IPS DF 4.7 (cell line): Measurements from ENCODE around the gene PLEKHO1.
"Not testable (repeated sequence)": the region's sequence is repeated elsewhere in the genome, so short reads cannot be mapped to it uniquely, and the experiment has no call there.

Experiments
- DNase-seq: peaks from one replicate; pipeline ENCODE4 v3.0.0-alpha.2; 2013; ENCODE audit warnings: low spot score; ENCODE audit errors: extremely low read depth

PLEKHO1 gene

DNA sequence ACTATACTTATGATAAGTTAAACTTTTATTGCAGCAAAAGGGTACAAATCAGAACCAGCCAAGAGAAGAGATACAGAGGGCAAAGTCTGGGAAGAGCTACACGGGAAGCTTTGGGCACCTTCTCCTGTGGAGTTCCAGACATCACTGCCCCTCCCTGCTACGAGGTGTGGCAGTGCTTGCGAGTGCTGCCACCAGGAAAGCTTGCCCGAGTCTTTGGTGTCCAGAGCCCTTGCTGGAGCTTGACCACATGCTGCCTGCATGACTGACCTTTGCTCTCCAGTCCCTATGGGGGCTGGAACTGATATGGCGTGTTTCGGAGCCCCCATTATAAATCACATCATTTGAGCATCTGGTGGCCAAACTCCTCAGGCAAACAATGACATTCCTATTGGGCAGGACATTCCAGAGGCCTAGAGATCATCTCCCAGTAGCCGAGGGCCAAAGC, 23.4 kb downstream of the PLEKHO1 start:
- no peak for DNase-seq

DNA sequence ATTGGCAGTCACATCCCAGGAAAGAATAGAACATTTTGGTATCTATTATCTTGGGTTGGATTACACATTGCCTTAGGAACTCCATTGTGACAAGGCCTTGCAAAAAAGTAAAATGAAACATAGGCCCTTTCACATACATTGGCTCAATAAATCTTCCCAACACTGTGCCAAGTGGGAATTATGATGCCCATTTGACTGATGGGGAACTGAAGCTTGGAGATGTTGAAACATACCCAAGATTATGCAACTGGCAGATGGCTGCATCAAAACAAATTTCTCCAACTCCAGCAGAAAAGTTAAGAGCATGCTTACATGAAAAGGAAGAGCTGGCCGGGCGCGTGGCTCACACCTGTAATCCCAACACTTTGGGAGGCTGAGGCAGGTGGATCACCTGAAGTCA, 26.9 kb downstream of the PLEKHO1 start:
- DNase-seq = no peak

DNA sequence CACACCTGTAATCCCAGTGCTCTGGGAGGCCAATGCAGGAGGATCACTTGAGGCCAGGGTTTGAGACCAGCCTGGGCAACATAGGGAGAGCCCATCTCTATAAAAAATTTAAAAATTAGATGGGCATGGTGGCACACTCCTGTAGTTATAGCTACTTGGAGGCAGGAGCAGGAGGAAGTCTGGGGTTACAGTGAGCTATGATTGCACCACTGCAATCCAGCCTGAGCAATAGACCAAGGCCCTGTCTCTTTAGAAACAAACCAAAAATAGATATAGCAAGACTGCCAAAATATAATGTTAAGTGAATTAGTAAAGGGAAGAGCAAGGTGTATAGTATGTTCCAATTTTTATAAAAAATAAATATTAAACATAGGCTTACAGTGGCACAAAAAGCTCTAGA, 28.8 kb downstream of the PLEKHO1 start:
- DNase-seq = no peak

DNA sequence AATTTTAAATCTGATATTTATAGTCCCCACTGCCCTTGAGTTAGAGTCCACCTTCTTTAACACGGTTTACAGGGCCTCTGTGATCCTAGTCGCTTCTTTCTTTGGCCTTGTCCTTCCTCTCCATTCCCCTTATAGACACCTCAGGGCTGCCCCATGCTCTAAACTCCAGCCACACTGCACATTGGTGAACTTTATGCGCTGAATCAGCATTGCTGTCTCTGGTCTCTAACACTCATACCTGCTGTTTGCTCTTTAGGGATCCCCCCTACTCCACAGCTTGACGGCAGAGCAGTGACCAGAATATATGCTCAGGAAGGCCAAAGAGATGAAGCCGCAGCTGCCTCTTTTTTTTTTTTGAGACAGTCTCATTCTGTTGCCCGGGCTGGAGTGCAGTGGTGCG, 30.2 kb downstream of the PLEKHO1 start:
- no peak for DNase-seq

DNA sequence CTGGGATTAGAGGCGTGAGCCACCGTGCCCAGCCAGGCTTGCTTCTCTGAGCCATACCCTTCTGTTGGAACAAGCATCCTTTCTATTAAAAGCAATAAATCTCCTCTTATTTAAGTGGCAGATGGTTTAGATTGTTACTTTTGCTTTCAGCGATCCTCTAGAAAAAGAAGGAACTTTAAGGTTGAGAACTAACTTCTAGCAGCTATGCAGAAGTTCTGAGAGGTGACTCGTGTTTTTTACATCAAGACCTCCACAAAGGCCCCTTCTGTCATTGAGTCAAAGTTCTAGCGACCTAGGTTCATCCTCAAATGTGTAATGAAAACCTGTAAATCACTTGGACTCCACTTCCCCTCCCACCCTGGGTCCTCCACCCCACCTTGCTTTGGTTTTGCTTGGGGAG, 30.8 kb downstream of the PLEKHO1 start:
- no peak for DNase-seq

DNA sequence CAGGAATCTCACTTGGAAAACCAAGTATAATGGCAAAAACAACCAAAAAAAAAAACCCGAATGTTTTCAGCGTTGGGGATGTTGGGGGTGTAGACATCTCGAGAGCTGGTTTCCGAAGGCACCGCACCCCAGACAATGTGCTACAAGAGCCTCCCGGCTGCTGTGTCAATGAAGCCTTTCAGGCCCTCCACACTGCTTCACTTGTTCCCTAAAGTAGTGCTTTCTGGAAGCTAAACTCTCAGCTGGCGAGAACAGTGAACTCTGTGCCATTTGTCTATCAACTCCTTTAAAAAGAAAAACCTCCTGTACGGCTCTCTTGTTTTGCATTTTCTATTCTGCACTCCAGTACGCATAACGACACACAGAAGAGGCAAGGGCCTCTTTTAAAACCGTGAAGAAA, 32.5 kb downstream of the PLEKHO1 start:
- DNase-seq = no peak

DNA sequence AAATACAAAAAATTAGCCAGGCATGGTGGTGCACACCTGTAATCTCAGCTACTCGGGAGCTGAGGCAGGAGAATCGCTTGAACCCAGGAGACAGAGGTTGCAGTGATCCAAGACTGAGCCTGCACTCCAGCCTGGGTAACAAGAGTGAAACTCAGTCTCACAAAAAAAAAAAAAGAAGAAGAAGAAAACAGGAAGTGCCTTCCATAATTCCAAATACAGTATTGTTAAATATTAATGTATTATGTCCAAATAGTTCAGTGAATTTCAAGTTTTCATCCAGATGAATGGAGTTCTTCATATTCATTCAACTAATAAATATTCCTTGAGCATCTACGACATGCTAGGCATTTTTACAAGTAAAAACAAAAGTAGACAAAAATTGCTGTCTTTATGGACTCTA, 33.3 kb downstream of the PLEKHO1 start:
- DNase-seq = no peak

DNA sequence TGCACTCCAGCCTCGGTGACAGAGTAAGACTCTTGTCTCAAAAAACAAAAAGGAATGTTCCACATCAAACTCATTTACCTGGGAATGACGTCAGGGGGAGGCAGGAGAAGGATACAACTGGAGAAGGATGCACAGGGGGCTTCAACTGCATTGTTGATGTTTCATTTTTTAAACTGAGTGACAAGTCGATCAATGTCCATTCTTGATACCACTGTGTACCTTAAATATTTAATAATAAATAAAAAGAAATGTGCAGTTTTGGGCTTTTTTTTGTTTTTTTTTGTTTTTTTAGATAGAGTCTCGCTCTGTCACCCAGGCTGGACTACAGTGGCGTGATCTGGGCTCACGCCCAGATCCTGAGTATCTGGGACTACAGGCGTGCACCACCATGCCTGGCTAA, 35.8 kb downstream of the PLEKHO1 start:
- no peak for DNase-seq

DNA sequence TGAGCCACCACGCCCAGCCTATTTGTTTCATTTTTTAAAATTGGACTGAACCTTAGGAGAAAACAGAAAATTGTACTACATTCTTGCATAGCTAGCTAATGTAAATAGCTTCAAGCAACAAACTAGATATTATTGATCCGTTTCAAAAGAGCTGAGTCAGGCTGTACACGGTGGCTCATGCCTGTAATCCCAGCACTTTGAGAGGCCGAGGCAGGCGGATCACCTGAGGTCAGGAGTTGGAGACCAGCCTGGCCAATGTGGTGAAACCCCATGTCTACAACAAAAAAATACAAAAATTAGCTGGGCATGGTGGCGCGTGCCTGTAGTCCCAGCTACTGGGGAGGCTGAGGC, 36.7 kb downstream of the PLEKHO1 start:
- DNase-seq = not testable (repeated sequence)

DNA sequence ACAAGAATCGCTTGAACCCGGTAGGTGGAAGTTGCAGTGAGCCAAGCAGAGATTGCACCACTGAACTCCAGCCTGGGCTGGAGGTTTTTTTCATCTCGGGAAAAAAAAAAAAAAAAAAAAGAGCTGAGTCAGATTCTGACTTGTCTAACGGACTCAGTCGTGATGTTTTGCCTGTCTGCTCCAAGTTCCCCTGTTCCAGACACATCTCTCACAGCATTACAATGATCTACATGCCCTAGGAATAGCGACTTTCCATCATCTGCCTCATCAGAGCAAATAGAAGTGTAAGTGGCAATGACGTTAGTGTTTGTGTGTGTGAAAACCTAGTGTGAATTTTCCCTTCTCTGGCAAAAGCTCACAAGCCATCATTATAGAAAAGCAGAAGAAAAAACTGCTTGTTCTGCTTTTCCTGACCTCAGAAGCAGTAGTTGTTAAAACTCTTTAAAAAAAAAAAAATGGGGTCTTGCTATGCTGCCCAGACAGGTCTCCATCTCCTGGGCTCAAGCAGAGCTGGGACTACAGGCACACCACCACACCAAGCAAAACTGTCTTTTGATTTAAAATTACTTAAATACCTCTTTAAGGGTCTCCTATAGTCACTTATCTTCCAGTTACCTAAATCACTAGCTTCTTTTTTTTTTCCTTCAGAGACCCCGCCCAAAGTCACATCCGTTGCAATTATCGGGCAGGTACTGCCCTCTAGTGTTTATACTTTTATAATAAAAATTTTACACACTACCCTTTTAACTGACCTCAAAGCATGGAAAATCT, 37.3 kb downstream of the PLEKHO1 start:
- no peak for DNase-seq

DNA sequence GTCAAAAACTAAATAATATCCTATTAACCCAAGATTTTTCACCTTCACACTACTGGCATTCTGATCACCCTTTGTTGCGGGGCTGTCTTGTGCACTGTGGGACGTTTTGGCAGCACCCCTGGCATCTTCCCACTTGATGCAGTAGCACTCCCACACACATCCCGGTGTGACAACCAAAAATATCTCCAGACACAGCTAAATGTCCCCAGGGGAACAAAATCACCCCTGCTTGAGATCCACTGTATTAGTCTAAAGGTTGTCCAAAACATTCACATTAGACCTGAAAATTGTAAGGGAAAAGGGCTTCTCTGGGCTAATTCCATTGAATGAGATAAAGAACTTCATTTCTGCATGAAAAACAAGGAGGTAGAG, 37.8 kb downstream of the PLEKHO1 start:
- DNase-seq = no peak

DNA sequence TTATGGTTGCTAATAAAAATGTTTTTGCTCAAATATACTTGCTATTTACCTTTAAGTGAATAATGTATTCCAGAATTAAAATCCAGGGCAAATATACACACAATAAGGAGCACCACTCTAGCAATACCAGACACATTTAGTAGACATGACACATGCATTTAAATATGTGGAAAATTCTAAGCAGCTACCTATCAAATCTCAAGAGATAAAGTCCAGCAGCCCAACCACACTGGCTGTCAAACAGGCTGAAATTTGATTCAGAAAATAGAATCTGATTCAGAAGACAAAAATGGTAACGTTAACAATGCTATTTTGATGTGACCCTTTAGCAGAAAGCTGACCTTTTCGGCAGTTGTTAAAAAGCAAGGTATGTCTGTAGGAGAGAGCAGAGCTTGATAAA, 42.3 kb downstream of the PLEKHO1 start:
- DNase-seq = no peak

DNA sequence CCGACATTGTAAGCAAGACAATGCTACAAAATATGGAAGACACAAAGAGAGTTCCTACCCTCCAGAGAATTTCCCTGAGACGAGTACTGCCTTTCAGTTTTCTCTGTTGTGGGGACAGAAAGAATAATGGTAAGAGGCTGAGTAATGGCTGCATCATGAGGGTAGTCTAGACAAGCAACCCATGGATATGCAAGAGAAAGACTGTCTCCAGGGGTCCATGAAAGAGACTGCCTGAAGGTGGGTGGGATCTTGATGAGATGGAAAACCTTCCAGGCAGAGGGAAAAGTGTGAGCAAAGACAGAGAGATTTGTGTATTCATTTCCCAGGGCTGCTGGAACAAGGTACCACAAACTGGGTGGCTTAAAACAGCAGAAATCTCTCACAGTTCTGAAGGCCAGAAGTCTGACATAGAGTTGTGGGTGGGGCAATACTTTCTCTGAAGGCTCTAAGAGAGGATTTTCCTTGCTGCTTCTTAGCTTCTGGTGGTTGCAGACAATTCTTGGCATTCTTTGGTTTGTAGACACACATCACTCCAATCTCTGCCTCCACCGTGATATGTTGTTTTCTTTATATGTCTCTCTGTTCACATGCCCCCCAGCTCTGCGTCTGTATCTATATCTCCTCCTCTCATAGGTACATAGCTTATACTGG, 44.8 kb downstream of the PLEKHO1 start:
- DNase-seq = no peak

DNA sequence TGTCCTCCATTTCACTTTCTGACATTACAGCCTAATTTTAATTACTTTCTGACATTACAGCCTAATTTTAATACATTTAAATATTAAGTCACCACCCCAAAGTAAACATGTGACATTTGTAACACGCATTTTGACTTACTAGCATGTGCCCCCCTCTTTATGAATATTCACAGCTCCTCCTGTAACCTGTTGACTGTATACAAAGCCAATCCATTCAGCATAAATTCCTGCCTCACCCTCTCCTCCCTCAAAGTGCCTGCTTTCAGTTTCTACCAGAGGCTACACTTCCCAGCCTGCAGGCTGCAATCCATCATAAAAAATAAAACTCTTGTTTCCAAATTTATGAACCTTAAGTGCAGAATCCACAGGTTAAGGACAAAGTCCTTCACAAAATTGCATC, 46.7 kb downstream of the PLEKHO1 start:
- no peak for DNase-seq

DNA sequence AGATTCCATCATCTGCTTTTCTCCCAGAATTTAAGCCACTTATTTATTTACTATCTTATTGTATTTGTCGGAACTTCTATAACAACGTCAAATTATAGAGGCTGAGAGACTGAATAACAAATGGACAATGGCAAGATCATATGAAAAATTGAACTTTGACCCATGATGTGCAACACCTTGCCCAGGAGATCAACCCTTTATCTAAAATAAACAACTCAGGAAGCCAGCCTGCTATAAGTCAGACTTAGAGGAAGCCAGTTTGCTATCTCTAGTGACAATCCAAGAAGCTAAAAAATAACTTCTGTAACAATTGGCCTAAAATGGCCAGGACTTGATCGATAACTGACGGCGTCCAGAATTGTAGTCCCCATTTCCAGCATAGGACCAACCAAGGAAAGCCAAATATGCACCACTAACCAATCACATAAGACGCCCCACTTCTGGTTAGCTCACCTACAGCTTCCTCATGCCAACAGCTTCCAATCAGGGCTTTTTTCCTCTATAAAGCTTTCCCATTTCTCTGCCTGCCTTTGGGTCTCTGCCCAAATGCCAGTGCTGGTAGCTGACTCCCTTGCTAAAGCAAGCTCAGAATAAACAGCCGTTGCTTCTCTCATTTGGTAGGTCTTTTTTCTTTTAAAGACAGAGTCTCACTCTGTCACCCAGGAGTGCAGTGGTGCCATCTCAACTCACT, 57.7 kb downstream of the PLEKHO1 start:
- DNase-seq = no peak

DNA sequence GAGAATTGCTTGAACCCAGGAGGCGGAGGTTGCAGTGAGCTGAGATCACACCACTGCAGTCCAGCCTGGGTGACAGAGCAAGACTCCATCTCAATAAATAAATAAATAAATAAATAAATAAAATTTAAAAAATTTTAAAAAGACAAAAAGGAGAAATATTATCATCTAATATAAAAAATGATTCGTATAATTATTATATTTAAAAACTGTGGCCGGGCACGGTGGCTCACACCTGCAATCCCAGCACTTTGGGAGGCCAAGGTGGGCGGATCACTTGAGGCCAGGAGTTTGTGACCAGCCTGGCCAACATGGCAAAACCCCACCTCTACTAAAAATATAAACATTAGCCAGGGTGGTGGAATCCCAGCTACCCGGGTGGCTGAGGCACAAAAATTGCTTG, 58.7 kb downstream of the PLEKHO1 start:
- not testable (repeated sequence) for DNase-seq
